NCI-H345 (cell line): ENCODE data around the gene TMEM235.
"Not testable (repeated sequence)": the region's sequence is repeated elsewhere in the genome, so short reads cannot be mapped to it uniquely, and the experiment has no call there.

Experiments
- DNase-seq: peaks from one replicate; lab custom pipeline; 2025; lab: John Stamatoyannopoulos, UW

The TMEM235 gene

GRCh38 chr17:78219396-78220150 is 11.9 kb upstream of the TMEM235 start:
- DNase-seq, result no peak

- no peak for DNase-seq
Observed at GRCh38 chr17:78223061-78223460, 8.4 kb upstream of the TMEM235 start.

GRCh38 chr17:78223765-78224164 is 7.7 kb upstream of the TMEM235 start:
- no peak for DNase-seq

GRCh38 chr17:78224231-78225087 is 7.0 kb upstream of the TMEM235 start:
- DNase-seq, result no peak

- DNase-seq, result no peak
Observed at GRCh38 chr17:78225088-78225865, 6.2 kb upstream of the TMEM235 start.

- DNase-seq, result no peak
Observed at GRCh38 chr17:78226055-78226758, 5.2 kb upstream of the TMEM235 start.

GRCh38 chr17:78226759-78227454 is 4.5 kb upstream of the TMEM235 start:
- no peak for DNase-seq

- no peak for DNase-seq
Observed at GRCh38 chr17:78227455-78227916, 3.9 kb upstream of the TMEM235 start.

- no peak for DNase-seq
Observed at GRCh38 chr17:78228176-78228575, 3.3 kb upstream of the TMEM235 start.

GRCh38 chr17:78230252-78230962 is 1.0 kb upstream of the TMEM235 start:
- DNase-seq, result no peak

GRCh38 chr17:78231991-78232858 is 794 bp downstream of the TMEM235 start:
- DNase-seq, result no peak

GRCh38 chr17:78232859-78233173 is 1.4 kb downstream of the TMEM235 start:
- DNase-seq, result no peak

- DNase-seq, result no peak
Observed at GRCh38 chr17:78233678-78234077, 2.2 kb downstream of the TMEM235 start.

GRCh38 chr17:78234261-78234865 is 2.9 kb downstream of the TMEM235 start:
- DNase-seq, result no peak

- DNase-seq, result not testable (repeated sequence)
Observed at GRCh38 chr17:78235022-78235421, 3.6 kb downstream of the TMEM235 start.

GRCh38 chr17:78235885-78236284 is 4.5 kb downstream of the TMEM235 start:
- no peak for DNase-seq

- DNase-seq, result no peak
Observed at GRCh38 chr17:78236362-78237127, 5.1 kb downstream of the TMEM235 start.

GRCh38 chr17:78237401-78238012 is 6.1 kb downstream of the TMEM235 start:
- DNase-seq, result no peak
